HL-60 (cell line): Measurements from ENCODE around the gene POLE.

ENCODE experiments used
- DNase-seq, 2 experiments: peaks; one replicate each; pipeline ENCODE4 v3.0.0-alpha.2; 2010 to 2020; ENCODE audit warnings: low read depth in 1 of 2, low spot score in 1 of 2
- H3K27ac ChIP-seq: fragments of 250-450 bp; sonication (Bioruptor Pico); replicated peaks from 2 replicates; pipeline ENCODE4 v1.5.1; 2020; ENCODE audit warnings: mild to moderate bottlenecking, moderate library complexity
- H3K27me3 ChIP-seq: fragments of 250-450 bp; sonication (Bioruptor Pico); 2 replicates; pipeline ENCODE4 v1.5.1; 2021; ENCODE audit warnings: mild to moderate bottlenecking, moderate library complexity; ENCODE audit not compliant: insufficient read depth, poor library complexity, severe bottlenecking
- H3K4me3 ChIP-seq: replicated peaks from 2 replicates; pipeline ENCODE4 v1.5.1; 2011; ENCODE audit warnings: mild to moderate bottlenecking, control low read depth, low read length; ENCODE audit not compliant: insufficient read depth
- CTCF ChIP-seq: IDR thresholded peaks from one replicate; pipeline ENCODE4 v1.5.1; 2011; ENCODE audit warnings: low read length, control low read depth, inconsistent platforms; ENCODE audit not compliant: insufficient read depth
- GABPA ChIP-seq: IDR thresholded peaks from 2 replicates; pipeline ENCODE4 v1.6.1; 2012; ENCODE audit warnings: low read depth
- POLR2AphosphoS5 ChIP-seq: IDR thresholded peaks from 2 replicates; pipeline ENCODE4 v1.6.1; 2012; ENCODE audit warnings: low read depth
- SPI1 ChIP-seq: IDR thresholded peaks from 2 replicates; pipeline ENCODE4 v1.6.1; 2012; ENCODE audit warnings: low read depth, mild to moderate bottlenecking, borderline replicate concordance
- TF ChIP-seq, protein P1 (sequence below): IDR thresholded peaks from 2 replicates; pipeline ENCODE4 v1.6.1; 2012; ENCODE audit warnings: low read depth; ENCODE audit not compliant: insufficient replicate concordance

POLE gene

GRCh38 chr12:132649226-132649945 is 37.8 kb downstream of the POLE start:
- TF ChIP-seq SPI1 (no peak), CTCF (no peak), POLR2AphosphoS5 (no peak), GABPA (no peak)
- TF ChIP-seq, protein P1, sequence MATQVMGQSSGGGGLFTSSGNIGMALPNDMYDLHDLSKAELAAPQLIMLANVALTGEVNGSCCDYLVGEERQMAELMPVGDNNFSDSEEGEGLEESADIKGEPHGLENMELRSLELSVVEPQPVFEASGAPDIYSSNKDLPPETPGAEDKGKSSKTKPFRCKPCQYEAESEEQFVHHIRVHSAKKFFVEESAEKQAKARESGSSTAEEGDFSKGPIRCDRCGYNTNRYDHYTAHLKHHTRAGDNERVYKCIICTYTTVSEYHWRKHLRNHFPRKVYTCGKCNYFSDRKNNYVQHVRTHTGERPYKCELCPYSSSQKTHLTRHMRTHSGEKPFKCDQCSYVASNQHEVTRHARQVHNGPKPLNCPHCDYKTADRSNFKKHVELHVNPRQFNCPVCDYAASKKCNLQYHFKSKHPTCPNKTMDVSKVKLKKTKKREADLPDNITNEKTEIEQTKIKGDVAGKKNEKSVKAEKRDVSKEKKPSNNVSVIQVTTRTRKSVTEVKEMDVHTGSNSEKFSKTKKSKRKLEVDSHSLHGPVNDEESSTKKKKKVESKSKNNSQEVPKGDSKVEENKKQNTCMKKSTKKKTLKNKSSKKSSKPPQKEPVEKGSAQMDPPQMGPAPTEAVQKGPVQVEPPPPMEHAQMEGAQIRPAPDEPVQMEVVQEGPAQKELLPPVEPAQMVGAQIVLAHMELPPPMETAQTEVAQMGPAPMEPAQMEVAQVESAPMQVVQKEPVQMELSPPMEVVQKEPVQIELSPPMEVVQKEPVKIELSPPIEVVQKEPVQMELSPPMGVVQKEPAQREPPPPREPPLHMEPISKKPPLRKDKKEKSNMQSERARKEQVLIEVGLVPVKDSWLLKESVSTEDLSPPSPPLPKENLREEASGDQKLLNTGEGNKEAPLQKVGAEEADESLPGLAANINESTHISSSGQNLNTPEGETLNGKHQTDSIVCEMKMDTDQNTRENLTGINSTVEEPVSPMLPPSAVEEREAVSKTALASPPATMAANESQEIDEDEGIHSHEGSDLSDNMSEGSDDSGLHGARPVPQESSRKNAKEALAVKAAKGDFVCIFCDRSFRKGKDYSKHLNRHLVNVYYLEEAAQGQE, result no peak
- Histone ChIP-seq H3K27ac (no peak overlapping the region), H3K4me3 (no peak overlapping the region), H3K27me3 (no peaks in the 10 kb centered on the region)
- no peak for DNase-seq

DNA sequence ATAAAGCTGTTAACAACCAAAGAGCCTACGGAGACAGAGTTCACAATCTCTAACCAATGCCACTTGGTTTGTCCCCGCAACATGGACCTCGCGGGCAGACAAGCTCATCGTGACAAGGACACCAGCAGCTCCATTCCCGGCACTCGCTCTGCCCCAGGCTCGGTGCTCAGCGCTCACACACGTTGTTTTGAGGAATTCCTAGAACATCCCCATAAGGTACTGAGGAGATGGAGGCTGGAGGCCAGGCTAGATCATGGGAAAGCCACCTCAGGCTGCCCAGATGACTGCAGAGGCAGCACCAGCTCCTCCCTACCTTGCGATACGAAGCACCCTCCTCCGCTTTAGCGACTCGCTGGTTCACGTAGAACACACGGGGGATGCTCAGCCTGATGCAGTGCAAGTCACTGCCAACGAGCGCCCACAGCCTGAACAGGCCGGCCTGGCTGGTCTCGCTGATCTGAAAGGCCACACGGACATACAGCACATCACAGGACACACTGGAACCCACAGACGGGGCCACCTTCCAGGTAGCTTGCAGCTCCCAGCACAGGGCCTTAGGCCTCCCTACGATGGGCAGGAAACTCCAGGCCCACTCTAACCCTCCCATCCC is 38.4 kb downstream of the POLE start:
- no peak for DNase-seq
- H3K4me3 ChIP-seq, result no peak overlapping the region
- TF ChIP-seq POLR2AphosphoS5 (no peak), SPI1 (no peak), CTCF (no peak), GABPA (no peak)
- TF ChIP-seq, protein P1, result no peak
- no peaks in the 10 kb centered on the region for H3K27me3 ChIP-seq
- no peak overlapping the region for H3K27ac ChIP-seq

GRCh38 chr12:132647858-132648257 is 39.3 kb downstream of the POLE start:
- H3K4me3 ChIP-seq, result no peak overlapping the region
- no peak overlapping the region for H3K27ac ChIP-seq
- no peaks in the 10 kb centered on the region for H3K27me3 ChIP-seq
- TF ChIP-seq POLR2AphosphoS5 (no peak), CTCF (no peak), GABPA (no peak), SPI1 (no peak)
- TF ChIP-seq, protein P1, result no peak
- no peak for DNase-seq
